HL-60 (cell line): Measurements from ENCODE around the gene PYGB.

ENCODE experiments used
- POLR2AphosphoS5 ChIP-seq: IDR thresholded peaks from 2 replicates; pipeline ENCODE4 v1.6.1; 2012; ENCODE audit warnings: low read depth
- SPI1 ChIP-seq: IDR thresholded peaks from 2 replicates; pipeline ENCODE4 v1.6.1; 2012; ENCODE audit warnings: low read depth, mild to moderate bottlenecking, borderline replicate concordance
- TF ChIP-seq, protein P1 (sequence below): IDR thresholded peaks from one replicate; pipeline ENCODE4 v1.5.1; 2011; ENCODE audit warnings: low read length, control low read depth, inconsistent platforms; ENCODE audit not compliant: insufficient read depth
- TF ChIP-seq, protein P2 (sequence below): IDR thresholded peaks from 2 replicates; pipeline ENCODE4 v1.6.1; 2012; ENCODE audit warnings: low read depth; ENCODE audit not compliant: insufficient replicate concordance

DNA sequence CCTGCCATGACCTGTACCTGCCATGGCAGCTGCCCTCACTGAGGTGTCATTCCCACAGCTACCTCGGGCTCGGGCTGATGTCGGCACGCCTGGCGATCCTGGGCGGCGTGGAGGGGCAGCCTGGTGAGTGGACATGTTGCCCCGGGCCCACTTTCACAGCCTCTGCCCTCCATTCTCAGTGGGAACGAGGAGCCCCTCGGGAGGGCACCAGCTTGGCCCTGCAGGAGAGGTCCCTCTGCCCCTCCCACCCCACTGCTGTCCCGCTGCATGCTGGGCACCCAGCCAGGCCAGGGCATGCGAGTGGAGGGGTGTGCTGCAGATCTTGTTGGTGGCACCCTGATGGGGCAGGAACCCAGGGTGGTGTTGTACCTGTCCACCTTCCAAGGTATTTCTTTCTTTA is 29.4 kb upstream of the PYGB start:
- TF ChIP-seq, protein P1, sequence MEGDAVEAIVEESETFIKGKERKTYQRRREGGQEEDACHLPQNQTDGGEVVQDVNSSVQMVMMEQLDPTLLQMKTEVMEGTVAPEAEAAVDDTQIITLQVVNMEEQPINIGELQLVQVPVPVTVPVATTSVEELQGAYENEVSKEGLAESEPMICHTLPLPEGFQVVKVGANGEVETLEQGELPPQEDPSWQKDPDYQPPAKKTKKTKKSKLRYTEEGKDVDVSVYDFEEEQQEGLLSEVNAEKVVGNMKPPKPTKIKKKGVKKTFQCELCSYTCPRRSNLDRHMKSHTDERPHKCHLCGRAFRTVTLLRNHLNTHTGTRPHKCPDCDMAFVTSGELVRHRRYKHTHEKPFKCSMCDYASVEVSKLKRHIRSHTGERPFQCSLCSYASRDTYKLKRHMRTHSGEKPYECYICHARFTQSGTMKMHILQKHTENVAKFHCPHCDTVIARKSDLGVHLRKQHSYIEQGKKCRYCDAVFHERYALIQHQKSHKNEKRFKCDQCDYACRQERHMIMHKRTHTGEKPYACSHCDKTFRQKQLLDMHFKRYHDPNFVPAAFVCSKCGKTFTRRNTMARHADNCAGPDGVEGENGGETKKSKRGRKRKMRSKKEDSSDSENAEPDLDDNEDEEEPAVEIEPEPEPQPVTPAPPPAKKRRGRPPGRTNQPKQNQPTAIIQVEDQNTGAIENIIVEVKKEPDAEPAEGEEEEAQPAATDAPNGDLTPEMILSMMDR: no peak
- TF ChIP-seq POLR2AphosphoS5: no peak
- no peak for TF ChIP-seq SPI1
- TF ChIP-seq, protein P2, sequence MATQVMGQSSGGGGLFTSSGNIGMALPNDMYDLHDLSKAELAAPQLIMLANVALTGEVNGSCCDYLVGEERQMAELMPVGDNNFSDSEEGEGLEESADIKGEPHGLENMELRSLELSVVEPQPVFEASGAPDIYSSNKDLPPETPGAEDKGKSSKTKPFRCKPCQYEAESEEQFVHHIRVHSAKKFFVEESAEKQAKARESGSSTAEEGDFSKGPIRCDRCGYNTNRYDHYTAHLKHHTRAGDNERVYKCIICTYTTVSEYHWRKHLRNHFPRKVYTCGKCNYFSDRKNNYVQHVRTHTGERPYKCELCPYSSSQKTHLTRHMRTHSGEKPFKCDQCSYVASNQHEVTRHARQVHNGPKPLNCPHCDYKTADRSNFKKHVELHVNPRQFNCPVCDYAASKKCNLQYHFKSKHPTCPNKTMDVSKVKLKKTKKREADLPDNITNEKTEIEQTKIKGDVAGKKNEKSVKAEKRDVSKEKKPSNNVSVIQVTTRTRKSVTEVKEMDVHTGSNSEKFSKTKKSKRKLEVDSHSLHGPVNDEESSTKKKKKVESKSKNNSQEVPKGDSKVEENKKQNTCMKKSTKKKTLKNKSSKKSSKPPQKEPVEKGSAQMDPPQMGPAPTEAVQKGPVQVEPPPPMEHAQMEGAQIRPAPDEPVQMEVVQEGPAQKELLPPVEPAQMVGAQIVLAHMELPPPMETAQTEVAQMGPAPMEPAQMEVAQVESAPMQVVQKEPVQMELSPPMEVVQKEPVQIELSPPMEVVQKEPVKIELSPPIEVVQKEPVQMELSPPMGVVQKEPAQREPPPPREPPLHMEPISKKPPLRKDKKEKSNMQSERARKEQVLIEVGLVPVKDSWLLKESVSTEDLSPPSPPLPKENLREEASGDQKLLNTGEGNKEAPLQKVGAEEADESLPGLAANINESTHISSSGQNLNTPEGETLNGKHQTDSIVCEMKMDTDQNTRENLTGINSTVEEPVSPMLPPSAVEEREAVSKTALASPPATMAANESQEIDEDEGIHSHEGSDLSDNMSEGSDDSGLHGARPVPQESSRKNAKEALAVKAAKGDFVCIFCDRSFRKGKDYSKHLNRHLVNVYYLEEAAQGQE: no peak
